CD4-positive, alpha-beta T cell treated with Interferon gamma for 1 hour (primary cell): ENCODE data around the gene PLPPR2.
A peak's percentile ranks its signal among the peaks of the same experiment; 100 is the strongest.
"Not testable (repeated sequence)": the region's sequence is repeated elsewhere in the genome, so short reads cannot be mapped to it uniquely, and the experiment has no call there.

Experiments
- DNase-seq: peaks from one replicate; pipeline ENCODE4 v3.0.0-alpha.2; 2020

The PLPPR2 gene

DNA sequence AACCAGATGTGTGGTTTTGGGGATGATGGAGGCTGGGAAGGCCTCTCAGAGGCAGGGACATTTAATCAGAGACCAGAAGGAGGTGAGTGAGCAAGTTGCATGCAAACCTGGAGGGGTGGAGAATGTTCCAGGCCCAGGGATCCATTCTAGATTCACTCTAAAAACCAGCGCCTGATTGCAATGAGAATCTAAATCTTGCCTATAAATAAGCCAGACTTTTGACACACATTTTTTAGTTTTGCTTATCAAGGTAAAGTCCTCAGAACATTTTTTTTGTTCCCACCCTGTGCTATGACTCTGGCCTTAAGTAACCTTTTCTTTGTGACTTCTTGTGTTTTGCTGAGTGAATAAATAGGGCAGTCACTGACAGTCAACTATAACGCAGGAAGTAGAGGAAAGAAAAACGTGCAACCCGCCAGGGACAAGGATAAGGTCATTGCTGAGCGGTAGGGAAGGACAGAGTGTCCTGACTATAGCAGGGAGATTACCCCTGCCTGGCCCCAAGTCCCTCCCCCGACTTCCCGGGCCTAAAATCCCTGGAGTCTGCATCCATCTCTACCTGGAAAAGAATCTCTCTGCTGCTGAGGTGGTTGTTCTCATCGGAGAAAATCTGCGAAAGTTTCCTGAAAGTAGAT, 49.5 kb downstream of the PLPPR2 start:
- no peak for DNase-seq

- peak; percentile 38 for DNase-seq
Observed at GRCh38 chr19:11405846-11406643, 50.8 kb downstream of the PLPPR2 start.

GRCh38 chr19:11406703-11407236, 51.5 kb downstream of the PLPPR2 start:
- DNase-seq, result not testable (repeated sequence)

DNA sequence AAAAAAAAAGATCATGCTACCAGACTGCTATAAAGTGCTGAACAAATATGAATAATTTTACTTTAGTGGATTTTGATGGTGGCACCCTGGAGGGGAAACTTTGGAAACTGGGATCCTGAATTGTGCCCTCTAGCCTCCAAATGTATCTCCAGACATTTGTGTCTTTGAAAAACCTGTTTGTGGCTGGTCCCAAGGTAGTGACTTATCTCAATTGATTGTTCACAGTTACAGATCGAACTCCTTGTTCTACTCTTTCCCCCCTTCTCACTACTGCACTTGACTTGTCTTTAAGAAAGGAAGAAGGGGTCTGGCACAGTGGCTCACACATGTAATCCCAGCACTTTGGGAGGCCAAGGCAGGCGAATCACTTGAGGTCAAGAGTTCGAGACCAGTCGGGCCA, 53.4 kb downstream of the PLPPR2 start:
- no peak for DNase-seq

DNA sequence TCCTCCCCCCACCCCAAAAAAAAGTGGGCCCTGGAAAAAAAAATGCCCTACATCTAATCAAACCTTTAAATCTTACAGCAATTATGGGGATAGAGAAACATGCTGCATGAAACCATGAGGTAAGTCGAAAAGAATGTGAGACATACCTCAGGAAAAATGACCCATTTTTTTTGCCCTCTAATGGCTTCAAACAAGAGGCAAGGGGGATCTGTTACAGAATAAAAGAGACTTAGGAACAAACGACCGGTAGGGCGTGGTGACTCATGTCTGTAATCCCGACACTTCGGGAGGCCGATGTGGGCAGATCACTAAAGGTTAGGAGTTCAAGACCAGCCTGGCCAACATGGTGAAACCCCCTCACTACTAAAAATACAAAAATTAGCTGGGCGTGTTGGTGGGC, 55.5 kb downstream of the PLPPR2 start:
- no peak for DNase-seq

DNA sequence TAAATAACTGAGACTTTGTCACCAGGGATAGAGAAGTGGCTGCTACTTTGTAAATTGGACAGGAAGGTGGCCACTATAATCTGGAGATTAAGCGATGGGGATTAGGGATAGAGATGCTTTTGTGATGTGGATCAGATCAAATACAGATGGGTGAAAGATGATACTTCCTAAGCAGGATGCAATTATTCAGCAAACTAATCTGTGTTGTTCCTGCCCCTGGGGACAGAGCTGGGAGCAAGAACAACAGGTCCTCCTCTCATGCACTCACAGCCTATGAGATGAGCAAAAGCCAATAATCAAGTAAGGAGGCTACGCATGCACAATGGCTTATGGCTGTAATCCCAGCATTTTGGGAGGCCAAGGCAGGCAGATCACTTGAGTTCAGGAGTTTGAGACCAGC, 59.3 kb downstream of the PLPPR2 start:
- DNase-seq, result no peak
